ENCODE measurements around the gene C1QBP.

The C1QBP gene

DNA sequence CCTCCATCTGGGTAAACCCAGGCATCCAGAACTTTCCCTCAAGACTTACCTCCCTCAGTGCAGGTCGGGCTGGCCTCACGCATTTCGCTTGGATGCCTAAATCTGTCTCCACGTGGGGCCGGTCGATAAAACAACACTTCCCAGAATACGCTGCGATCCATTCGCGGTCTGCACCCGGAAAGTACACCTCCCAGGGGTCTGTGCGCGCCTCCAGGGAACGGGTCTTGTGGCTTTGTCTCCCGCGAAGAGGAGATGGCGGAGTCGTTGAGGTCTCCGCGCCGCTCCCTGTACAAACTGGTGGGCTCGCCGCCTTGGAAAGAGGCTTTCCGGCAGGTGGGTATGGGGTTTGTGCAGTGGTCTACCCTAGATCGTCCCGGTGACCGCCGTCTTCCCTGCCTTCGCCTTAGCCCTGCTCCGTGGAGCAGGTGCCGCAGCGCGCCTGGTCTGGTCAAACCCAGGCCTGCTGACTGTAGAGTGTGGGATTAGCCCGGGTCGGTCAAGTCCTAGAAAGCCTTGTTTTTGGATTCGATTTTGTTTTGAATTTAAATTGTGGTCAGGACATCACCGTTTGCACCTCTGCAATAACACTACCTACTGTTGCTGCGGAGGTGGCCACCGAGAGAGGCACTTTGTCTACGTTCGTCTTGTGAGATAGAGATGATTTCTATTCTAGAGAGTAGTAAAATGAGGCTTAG, 18.8 kb downstream of the C1QBP start, which contains the start of gene RPAIN:
Gene RPAIN, plus strand, starts transcription at position 224 of the 695 bp plus-strand sequence. Its CDS starts 29 bp downstream, at position 253.
- Histone ChIP-seq H3K9ac (ENCODE audit: low read length) (peak within 1 kb of the TSS; percentile 95), H2AK5ac (ENCODE audit: low read length) (no peak within 1 kb of the TSS), H3K79me1 (ENCODE audit: low read length) (peaks cover 6% of the 10 kb centered on the region), H3K27ac (ENCODE audit: low read depth, low read length) (peak within 1 kb of the TSS; percentile 45), H3K4ac (ENCODE audit: low read depth, low read length) (peak within 1 kb of the TSS; percentile 78), H4K8ac (ENCODE audit: low read depth, low read length) (no peak within 1 kb of the TSS), H3K56ac (ENCODE audit: low read length) (peak within 1 kb of the TSS; percentile 99), H2BK120ac (ENCODE audit: low read depth, low read length) (no peak within 1 kb of the TSS), H3K4me1 (ENCODE audit: control insufficient read depth, low read depth, low read length) (no peaks in the 10 kb centered on the region), H3K36me3 (ENCODE audit: control insufficient read depth, insufficient read depth, low read length) (peaks cover 2% of the 10 kb centered on the region), H2BK15ac (replicated peaks; ENCODE audit: low read depth) (no peak within 1 kb of the TSS), H4K5ac (ENCODE audit: low read length) (no peak within 1 kb of the TSS), H3K79me2 (ENCODE audit: control insufficient read depth, insufficient read depth, low read length) (peaks cover 44% of the 10 kb centered on the region), H3K4me3 (ENCODE audit: low read length) (peak within 1 kb of the TSS; percentile 96), H3K23ac (ENCODE audit: low read length) (peak within 1 kb of the TSS; percentile 91), H3K18ac (ENCODE audit: low read length) (no peak within 1 kb of the TSS), H3K4me2 (ENCODE audit: low read length) (peak within 1 kb of the TSS; percentile 97), H2BK5ac (ENCODE audit: low read length) (peak within 1 kb of the TSS; percentile 69), H3K27me3 (ENCODE audit: insufficient read depth, low read length, poor library complexity) (no peaks in the 10 kb centered on the region)
- WGBS (ENCODE audit: extremely low coverage, insufficient coverage, low lambda C conversion rate): no CpG with 5 or more reads among the region's 41 CpGs
- peak; percentile 95 for DNase-seq

DNA sequence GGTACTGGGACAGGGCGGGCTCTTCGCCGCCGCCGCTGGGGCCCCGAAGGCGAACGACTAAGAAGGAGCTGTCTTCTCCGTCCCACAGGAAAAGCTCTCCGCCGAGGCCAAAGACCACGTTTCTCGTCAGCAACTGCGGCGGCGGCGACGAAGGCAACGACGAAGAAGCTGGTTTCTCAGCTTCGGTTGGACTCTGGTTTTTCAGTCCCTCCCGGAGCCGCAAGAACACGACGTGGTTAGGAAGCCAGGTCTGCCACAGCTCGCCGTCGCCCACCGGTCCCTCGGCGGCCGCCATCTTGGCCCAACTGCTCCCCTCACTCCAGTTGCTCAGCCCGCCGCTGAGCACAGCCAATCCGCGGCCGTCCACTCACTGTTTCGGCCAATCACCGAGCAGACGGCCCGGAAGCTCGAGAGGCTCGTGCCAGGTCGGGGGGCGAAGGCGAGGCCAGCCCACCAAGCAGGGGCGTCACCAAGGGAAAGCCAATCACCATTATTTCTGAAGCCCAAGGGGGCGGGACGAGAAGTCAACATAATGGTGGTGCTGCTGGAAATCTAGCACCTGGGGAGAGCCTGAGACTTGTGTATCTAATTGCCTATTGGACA, 19.5 kb downstream of the C1QBP start, which contains the start of gene NUP88:
Gene NUP88, minus strand, starts transcription at position 307 of the 603 bp plus-strand sequence. Its CDS starts 12 bp downstream, at position 295.
- peak within 1 kb of the TSS; percentile 97 for H3K4me2 ChIP-seq (ENCODE audit: low read length)
- no peaks in the 10 kb centered on the region for H3K27me3 ChIP-seq (ENCODE audit: insufficient read depth, low read length, poor library complexity)
- no peak within 1 kb of the TSS for H2AK5ac ChIP-seq (ENCODE audit: low read length)
- no peak within 1 kb of the TSS for H4K5ac ChIP-seq (ENCODE audit: low read length)
- no peak within 1 kb of the TSS for H3K18ac ChIP-seq (ENCODE audit: low read length)
- no peak within 1 kb of the TSS for H2BK120ac ChIP-seq (ENCODE audit: low read depth, low read length)
- peak within 1 kb of the TSS; percentile 99 for H3K56ac ChIP-seq (ENCODE audit: low read length)
- peak within 1 kb of the TSS; percentile 96 for H3K4me3 ChIP-seq (ENCODE audit: low read length)
- peaks cover 2% of the 10 kb centered on the region for H3K36me3 ChIP-seq (ENCODE audit: control insufficient read depth, insufficient read depth, low read length)
- no peak within 1 kb of the TSS for H4K8ac ChIP-seq (ENCODE audit: low read depth, low read length)
- H3K23ac ChIP-seq (ENCODE audit: low read length): peak within 1 kb of the TSS; percentile 91
- no peaks in the 10 kb centered on the region for H3K4me1 ChIP-seq (ENCODE audit: control insufficient read depth, low read depth, low read length)
- H3K4ac ChIP-seq (ENCODE audit: low read depth, low read length): peak within 1 kb of the TSS; percentile 78
- peak; percentile 99 for DNase-seq
- no peak within 1 kb of the TSS for H2BK15ac ChIP-seq (replicated peaks; ENCODE audit: low read depth)
- peak within 1 kb of the TSS; percentile 69 for H2BK5ac ChIP-seq (ENCODE audit: low read length)
- peaks cover 44% of the 10 kb centered on the region for H3K79me2 ChIP-seq (ENCODE audit: control insufficient read depth, insufficient read depth, low read length)
- H3K27ac ChIP-seq (ENCODE audit: low read depth, low read length): peak within 1 kb of the TSS; percentile 45
- no CpG with 5 or more reads among the region's 49 CpGs for WGBS (ENCODE audit: extremely low coverage, insufficient coverage, low lambda C conversion rate)
- H3K9ac ChIP-seq (ENCODE audit: low read length): peak within 1 kb of the TSS; percentile 95
- H3K79me1 ChIP-seq (ENCODE audit: low read length): peaks cover 6% of the 10 kb centered on the region

DNA sequence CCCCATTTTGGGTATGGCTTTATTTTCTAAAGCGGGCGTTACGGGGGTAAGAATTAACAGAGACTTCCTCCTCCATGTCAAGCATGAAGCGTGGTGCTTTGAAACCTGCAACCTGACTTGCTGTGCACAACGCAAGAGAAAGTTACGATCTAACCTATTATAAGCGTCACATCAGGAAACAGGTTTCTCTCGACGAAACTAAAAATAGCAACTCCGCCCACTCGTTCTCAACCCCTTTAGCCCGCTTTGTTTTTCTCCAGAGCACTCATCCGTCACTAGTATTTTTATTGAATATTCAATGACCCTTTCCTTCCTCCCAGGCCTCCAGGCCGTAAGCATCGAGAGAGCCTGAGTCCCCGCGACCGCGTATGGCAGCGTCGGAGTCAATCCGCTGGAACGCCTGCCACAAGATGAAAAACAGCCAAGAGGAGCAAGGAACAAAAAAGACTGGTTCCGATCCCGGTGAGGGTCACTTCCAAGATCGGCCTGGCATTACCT, 20.0 kb downstream of the C1QBP start:
- peaks cover 44% of the 10 kb centered on the region for H3K79me2 ChIP-seq (ENCODE audit: control insufficient read depth, insufficient read depth, low read length)
- no CpG with 5 or more reads among the region's 26 CpGs for WGBS (ENCODE audit: extremely low coverage, insufficient coverage, low lambda C conversion rate)
- peak overlapping the region; percentile 95 for H3K9ac ChIP-seq (ENCODE audit: low read length)
- peak overlapping the region; percentile 81 for H3K4me2 ChIP-seq (ENCODE audit: low read length)
- DNase-seq: peak; percentile 54
- H3K36me3 ChIP-seq (ENCODE audit: control insufficient read depth, insufficient read depth, low read length): peaks cover 2% of the 10 kb centered on the region
- no peaks in the 10 kb centered on the region for H3K27me3 ChIP-seq (ENCODE audit: insufficient read depth, low read length, poor library complexity)
- H3K4me1 ChIP-seq (ENCODE audit: control insufficient read depth, low read depth, low read length): no peaks in the 10 kb centered on the region
- H2BK120ac ChIP-seq (ENCODE audit: low read depth, low read length): no peak overlapping the region
- peak overlapping the region; percentile 99 for H3K56ac ChIP-seq (ENCODE audit: low read length)
- peak overlapping the region; percentile 96 for H3K4me3 ChIP-seq (ENCODE audit: low read length)
- no peak overlapping the region for H2BK15ac ChIP-seq (replicated peaks; ENCODE audit: low read depth)
- H3K4ac ChIP-seq (ENCODE audit: low read depth, low read length): peak overlapping the region; percentile 78
- peak overlapping the region; percentile 45 for H3K27ac ChIP-seq (ENCODE audit: low read depth, low read length)
- no peak overlapping the region for H4K8ac ChIP-seq (ENCODE audit: low read depth, low read length)
- no peak overlapping the region for H2AK5ac ChIP-seq (ENCODE audit: low read length)
- H2BK5ac ChIP-seq (ENCODE audit: low read length): no peak overlapping the region
- no peak overlapping the region for H3K23ac ChIP-seq (ENCODE audit: low read length)
- no peak overlapping the region for H4K5ac ChIP-seq (ENCODE audit: low read length)
- peaks cover 6% of the 10 kb centered on the region for H3K79me1 ChIP-seq (ENCODE audit: low read length)
- no peak overlapping the region for H3K18ac ChIP-seq (ENCODE audit: low read length)

DNA sequence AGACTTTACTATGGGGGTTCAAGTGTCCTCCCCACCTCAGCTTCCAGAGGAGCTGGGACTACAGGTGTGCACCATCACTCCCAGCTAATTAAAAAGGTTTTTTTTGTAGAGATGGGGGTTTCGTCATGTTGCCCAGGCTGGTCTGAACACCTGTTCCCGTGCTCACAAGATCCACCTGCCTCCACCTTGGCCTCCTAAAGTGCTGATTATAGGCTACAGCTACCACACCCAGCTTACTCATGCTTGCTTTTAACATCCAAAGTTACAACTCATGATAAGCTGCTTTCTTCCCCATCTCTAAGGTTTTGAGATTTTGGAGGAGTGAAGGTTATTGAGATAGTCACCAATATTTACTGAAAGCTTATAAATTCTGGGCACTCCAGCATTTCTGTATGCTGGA, 22.1 kb downstream of the C1QBP start:
- no CpG with 5 or more reads among the region's 2 CpGs for WGBS (ENCODE audit: extremely low coverage, insufficient coverage, low lambda C conversion rate)
- Histone ChIP-seq H3K79me1 (ENCODE audit: low read length) (peaks cover 6% of the 10 kb centered on the region), H2BK15ac (replicated peaks; ENCODE audit: low read depth) (no peak overlapping the region), H2AK5ac (ENCODE audit: low read length) (no peak overlapping the region), H3K4me3 (ENCODE audit: low read length) (no peak overlapping the region), H2BK120ac (ENCODE audit: low read depth, low read length) (no peak overlapping the region), H3K27me3 (ENCODE audit: insufficient read depth, low read length, poor library complexity) (no peaks in the 10 kb centered on the region), H4K5ac (ENCODE audit: low read length) (no peak overlapping the region), H2BK5ac (ENCODE audit: low read length) (no peak overlapping the region), H3K56ac (ENCODE audit: low read length) (no peak overlapping the region), H3K4ac (ENCODE audit: low read depth, low read length) (no peak overlapping the region), H3K9ac (ENCODE audit: low read length) (no peak overlapping the region), H3K4me2 (ENCODE audit: low read length) (no peak overlapping the region), H3K36me3 (ENCODE audit: control insufficient read depth, insufficient read depth, low read length) (peaks cover 2% of the 10 kb centered on the region), H3K4me1 (ENCODE audit: control insufficient read depth, low read depth, low read length) (no peaks in the 10 kb centered on the region), H3K18ac (ENCODE audit: low read length) (no peak overlapping the region), H3K79me2 (ENCODE audit: control insufficient read depth, insufficient read depth, low read length) (peaks cover 43% of the 10 kb centered on the region), H3K23ac (ENCODE audit: low read length) (no peak overlapping the region), H3K27ac (ENCODE audit: low read depth, low read length) (no peak overlapping the region), H4K8ac (ENCODE audit: low read depth, low read length) (no peak overlapping the region)
- no peak for DNase-seq

DNA sequence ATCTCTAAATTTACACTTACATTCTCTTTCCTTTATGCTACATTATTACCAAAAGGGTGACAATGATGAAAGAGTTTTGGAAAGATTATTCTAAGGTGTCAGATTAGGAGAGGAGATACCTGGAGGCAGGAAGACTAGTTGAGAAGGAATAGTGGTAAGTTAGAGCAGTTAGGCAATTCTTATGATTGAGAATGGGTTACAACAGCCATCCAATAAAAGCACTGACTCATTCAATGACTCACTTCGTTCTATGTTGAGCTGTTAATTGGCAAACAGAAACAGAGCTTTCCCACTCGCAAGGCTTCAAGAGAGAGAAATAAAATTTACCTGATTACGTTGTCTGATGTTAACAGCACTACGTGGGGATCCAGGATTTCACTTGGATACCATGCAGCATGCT, 25.3 kb downstream of the C1QBP start:
- Histone ChIP-seq H2BK5ac (ENCODE audit: low read length) (no peak overlapping the region), H3K36me3 (ENCODE audit: control insufficient read depth, insufficient read depth, low read length) (peaks cover 4% of the 10 kb centered on the region), H2BK120ac (ENCODE audit: low read depth, low read length) (no peak overlapping the region), H3K4ac (ENCODE audit: low read depth, low read length) (no peak overlapping the region), H3K4me3 (ENCODE audit: low read length) (no peak overlapping the region), H4K8ac (ENCODE audit: low read depth, low read length) (no peak overlapping the region), H4K5ac (ENCODE audit: low read length) (no peak overlapping the region), H3K56ac (ENCODE audit: low read length) (no peak overlapping the region), H2BK15ac (replicated peaks; ENCODE audit: low read depth) (no peak overlapping the region), H3K4me1 (ENCODE audit: control insufficient read depth, low read depth, low read length) (no peaks in the 10 kb centered on the region), H3K79me1 (ENCODE audit: low read length) (peaks cover 6% of the 10 kb centered on the region), H3K18ac (ENCODE audit: low read length) (no peak overlapping the region), H3K4me2 (ENCODE audit: low read length) (no peak overlapping the region), H3K79me2 (ENCODE audit: control insufficient read depth, insufficient read depth, low read length) (peaks cover 23% of the 10 kb centered on the region), H2AK5ac (ENCODE audit: low read length) (no peak overlapping the region), H3K27ac (ENCODE audit: low read depth, low read length) (no peak overlapping the region), H3K9ac (ENCODE audit: low read length) (no peak overlapping the region), H3K27me3 (ENCODE audit: insufficient read depth, low read length, poor library complexity) (no peaks in the 10 kb centered on the region), H3K23ac (ENCODE audit: low read length) (no peak overlapping the region)
- DNase-seq: peak; percentile 44
- WGBS (ENCODE audit: extremely low coverage, insufficient coverage, low lambda C conversion rate): no CpG with 5 or more reads among the region's 4 CpGs
